ENCODE data around the gene POTEC.
"Not testable (repeated sequence)": the region's sequence is repeated elsewhere in the genome, so short reads cannot be mapped to it uniquely, and the experiment has no call there.

POTEC gene

GRCh38 chr18:14543446-14543964, at the start of gene POTEC:
TSS of gene POTEC (minus strand) at chr18:14543600. CDS start at chr18:14543146, 454 bp downstream.
- DNase-seq; in situ Hi-C loops (cut with MboI; ENCODE audit: low pct_unique_long_range_greater_than_20kb, low sequenced_read_pairs): not testable (repeated sequence)

- no peak for DNase-seq
- in situ Hi-C loops (cut with MboI; ENCODE audit: low pct_unique_long_range_greater_than_20kb, low sequenced_read_pairs), result no loop called here
Measured at GRCh38 chr18:14577971-14578370, 34.6 kb upstream of the POTEC start.

GRCh38 chr18:14559502-14559901, 16.1 kb upstream of the POTEC start:
- DNase-seq; in situ Hi-C loops (cut with MboI; ENCODE audit: low pct_unique_long_range_greater_than_20kb, low sequenced_read_pairs): not testable (repeated sequence)

- in situ Hi-C loops (cut with MboI; ENCODE audit: low pct_unique_long_range_greater_than_20kb, low sequenced_read_pairs); DNase-seq: not testable (repeated sequence)
Measured at GRCh38 chr18:14531659-14532058, 11.7 kb downstream of the POTEC start.

GRCh38 chr18:14510707-14511106, 32.7 kb downstream of the POTEC start:
- in situ Hi-C loops (cut with MboI; ENCODE audit: low pct_unique_long_range_greater_than_20kb, low sequenced_read_pairs); DNase-seq: not testable (repeated sequence)

GRCh38 chr18:14503691-14504090, 39.7 kb downstream of the POTEC start:
- in situ Hi-C loops (cut with MboI; ENCODE audit: low pct_unique_long_range_greater_than_20kb, low sequenced_read_pairs); DNase-seq: not testable (repeated sequence)

- in situ Hi-C loops (cut with MboI; ENCODE audit: low pct_unique_long_range_greater_than_20kb, low sequenced_read_pairs); DNase-seq: not testable (repeated sequence)
Measured at GRCh38 chr18:14501894-14502293, 41.5 kb downstream of the POTEC start.

GRCh38 chr18:14489256-14490014, 54.0 kb downstream of the POTEC start:
- DNase-seq; in situ Hi-C loops (cut with MboI; ENCODE audit: low pct_unique_long_range_greater_than_20kb, low sequenced_read_pairs): not testable (repeated sequence)

- in situ Hi-C loops (cut with MboI; ENCODE audit: low pct_unique_long_range_greater_than_20kb, low sequenced_read_pairs); DNase-seq: not testable (repeated sequence)
Measured at GRCh38 chr18:14488789-14489188, 54.6 kb downstream of the POTEC start.

GRCh38 chr18:14486926-14487580, 56.3 kb downstream of the POTEC start:
- in situ Hi-C loops (cut with MboI; ENCODE audit: low pct_unique_long_range_greater_than_20kb, low sequenced_read_pairs); DNase-seq: not testable (repeated sequence)

GRCh38 chr18:14479076-14479475, 64.3 kb downstream of the POTEC start:
- DNase-seq; in situ Hi-C loops (cut with MboI; ENCODE audit: low pct_unique_long_range_greater_than_20kb, low sequenced_read_pairs): not testable (repeated sequence)

GRCh38 chr18:14475520-14475919, 67.9 kb downstream of the POTEC start:
- in situ Hi-C loops (cut with MboI; ENCODE audit: low pct_unique_long_range_greater_than_20kb, low sequenced_read_pairs); DNase-seq: not testable (repeated sequence)

GRCh38 chr18:14474752-14475151, 68.6 kb downstream of the POTEC start:
- in situ Hi-C loops (cut with MboI; ENCODE audit: low pct_unique_long_range_greater_than_20kb, low sequenced_read_pairs); DNase-seq: not testable (repeated sequence)

GRCh38 chr18:14474007-14474720, 69.2 kb downstream of the POTEC start:
- in situ Hi-C loops (cut with MboI; ENCODE audit: low pct_unique_long_range_greater_than_20kb, low sequenced_read_pairs); DNase-seq: not testable (repeated sequence)

- in situ Hi-C loops (cut with MboI; ENCODE audit: low pct_unique_long_range_greater_than_20kb, low sequenced_read_pairs); DNase-seq: not testable (repeated sequence)
Measured at GRCh38 chr18:14473250-14474006, 70.0 kb downstream of the POTEC start.

GRCh38 chr18:14471286-14471685, 72.1 kb downstream of the POTEC start:
- DNase-seq; in situ Hi-C loops (cut with MboI; ENCODE audit: low pct_unique_long_range_greater_than_20kb, low sequenced_read_pairs): not testable (repeated sequence)

- DNase-seq; in situ Hi-C loops (cut with MboI; ENCODE audit: low pct_unique_long_range_greater_than_20kb, low sequenced_read_pairs): not testable (repeated sequence)
Measured at GRCh38 chr18:14470446-14470845, 73.0 kb downstream of the POTEC start.

GRCh38 chr18:14470046-14470445, 73.4 kb downstream of the POTEC start:
- in situ Hi-C loops (cut with MboI; ENCODE audit: low pct_unique_long_range_greater_than_20kb, low sequenced_read_pairs); DNase-seq: not testable (repeated sequence)

GRCh38 chr18:14465989-14466388, 77.4 kb downstream of the POTEC start:
- DNase-seq; in situ Hi-C loops (cut with MboI; ENCODE audit: low pct_unique_long_range_greater_than_20kb, low sequenced_read_pairs): not testable (repeated sequence)

All from KBM-7 (cell line).